ENCODE measurements around the gene KCNMA1.

Gene KCNMA1

GRCh38 chr10:77077316-77077945 is 560.2 kb downstream of the KCNMA1 start:
- no peak overlapping the region for H3K27ac Mint-ChIP-seq
- H3K9me3 Mint-ChIP-seq = no peaks in the 10 kb centered on the region
- no peak overlapping the region for H3K4me3 Mint-ChIP-seq
- ATAC-seq (no peak), DNase-seq (no peak)
- H3K4me1 Mint-ChIP-seq = no peaks in the 10 kb centered on the region
- peaks cover 2% of the 10 kb centered on the region for H3K27me3 Mint-ChIP-seq
- no peaks in the 10 kb centered on the region for H3K36me3 Mint-ChIP-seq (ENCODE audit: low read depth)

DNA sequence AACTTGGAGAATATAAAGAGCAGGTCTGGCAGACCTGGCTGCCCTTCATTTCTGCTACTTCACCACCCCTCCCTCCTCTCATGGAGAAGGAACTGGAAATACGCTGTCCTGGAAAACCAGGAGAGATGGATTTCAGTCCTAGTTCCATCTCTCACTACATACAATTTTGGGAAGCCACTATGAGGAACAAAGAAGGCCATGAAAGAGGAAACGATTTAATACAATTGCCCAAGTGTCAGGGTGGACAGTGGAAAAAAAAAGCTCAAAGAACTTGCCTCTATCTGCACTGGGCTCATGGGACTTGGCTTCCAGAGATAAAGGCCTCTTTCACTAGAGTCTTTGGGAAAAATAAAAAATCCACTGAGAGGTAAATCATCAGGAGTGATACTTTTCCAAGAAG is 561.7 kb downstream of the KCNMA1 start:
- peaks cover 2% of the 10 kb centered on the region for H3K27me3 Mint-ChIP-seq
- no peak overlapping the region for H3K27ac Mint-ChIP-seq
- H3K4me3 Mint-ChIP-seq = no peak overlapping the region
- H3K4me1 Mint-ChIP-seq = no peaks in the 10 kb centered on the region
- no peaks in the 10 kb centered on the region for H3K9me3 Mint-ChIP-seq
- ATAC-seq (no peak), DNase-seq (no peak)
- H3K36me3 Mint-ChIP-seq (ENCODE audit: low read depth) = no peaks in the 10 kb centered on the region

GRCh38 chr10:77074104-77074624 is 563.4 kb downstream of the KCNMA1 start:
- ATAC-seq (no peak), DNase-seq (no peak)
- Mint-ChIP-seq H3K4me1 (no peaks in the 10 kb centered on the region), H3K9me3 (no peaks in the 10 kb centered on the region), H3K27me3 (peaks cover 2% of the 10 kb centered on the region), H3K27ac (no peak overlapping the region), H3K4me3 (no peak overlapping the region), H3K36me3 (ENCODE audit: low read depth) (no peaks in the 10 kb centered on the region)

DNA sequence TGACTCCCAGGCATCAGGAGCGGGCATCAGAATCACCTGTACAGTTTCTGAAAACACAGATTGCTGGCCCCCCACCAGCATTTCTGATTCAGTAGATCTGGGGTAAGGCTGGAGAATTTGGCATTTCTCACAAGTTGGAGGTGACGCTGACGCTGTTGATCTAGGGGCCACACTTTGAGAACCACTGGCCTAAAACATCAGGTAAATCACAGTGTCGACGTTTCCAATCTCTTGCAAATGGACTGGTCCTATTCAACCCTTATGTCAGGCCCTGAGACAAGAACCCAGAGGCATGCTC is 564.0 kb downstream of the KCNMA1 start:
- no peak for DNase-seq
- H3K27me3 Mint-ChIP-seq = peaks cover 2% of the 10 kb centered on the region
- H3K4me3 Mint-ChIP-seq = no peak overlapping the region
- ATAC-seq = no peak
- no peak overlapping the region for H3K27ac Mint-ChIP-seq
- no peaks in the 10 kb centered on the region for H3K36me3 Mint-ChIP-seq (ENCODE audit: low read depth)
- no peaks in the 10 kb centered on the region for H3K4me1 Mint-ChIP-seq
- H3K9me3 Mint-ChIP-seq = no peaks in the 10 kb centered on the region

- no peaks in the 10 kb centered on the region for H3K9me3 Mint-ChIP-seq
- ATAC-seq (no peak), DNase-seq (no peak)
- peaks cover 2% of the 10 kb centered on the region for H3K27me3 Mint-ChIP-seq
- H3K4me1 Mint-ChIP-seq = no peaks in the 10 kb centered on the region
- H3K27ac Mint-ChIP-seq = no peak overlapping the region
- no peak overlapping the region for H3K4me3 Mint-ChIP-seq
- H3K36me3 Mint-ChIP-seq (ENCODE audit: low read depth) = no peaks in the 10 kb centered on the region
Measured at GRCh38 chr10:77072836-77073662, 564.6 kb downstream of the KCNMA1 start.

- no peak for ATAC-seq
- Mint-ChIP-seq H3K36me3 (ENCODE audit: low read depth) (no peaks in the 10 kb centered on the region), H3K27me3 (peaks cover 2% of the 10 kb centered on the region), H3K4me3 (no peak overlapping the region), H3K27ac (no peak overlapping the region), H3K9me3 (no peaks in the 10 kb centered on the region), H3K4me1 (no peaks in the 10 kb centered on the region)
- no peak for DNase-seq
Measured at GRCh38 chr10:77072361-77072835, 565.2 kb downstream of the KCNMA1 start.

DNA sequence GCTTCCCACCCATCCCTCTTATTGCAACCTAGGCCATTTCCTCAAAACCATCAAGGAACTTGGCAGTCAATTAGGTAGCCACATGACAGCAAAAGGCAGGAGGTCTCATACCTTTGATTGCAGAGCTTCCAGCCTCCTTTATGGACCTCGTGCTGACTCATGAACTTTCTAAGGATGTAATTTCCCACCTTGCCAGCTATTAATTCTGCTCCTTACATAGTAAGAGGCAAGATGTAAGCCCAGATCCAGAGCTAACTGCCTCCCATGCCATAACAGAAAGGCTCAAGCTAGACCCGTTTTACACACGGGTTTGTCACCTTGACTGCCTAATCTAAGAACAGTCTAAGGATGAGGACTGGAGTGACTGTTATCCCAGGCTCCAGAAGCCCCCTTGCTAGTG is 565.7 kb downstream of the KCNMA1 start:
- H3K36me3 Mint-ChIP-seq (ENCODE audit: low read depth) = no peaks in the 10 kb centered on the region
- H3K27ac Mint-ChIP-seq = no peak overlapping the region
- ATAC-seq (no peak), DNase-seq (no peak)
- peaks cover 2% of the 10 kb centered on the region for H3K27me3 Mint-ChIP-seq
- H3K4me3 Mint-ChIP-seq = no peak overlapping the region
- no peaks in the 10 kb centered on the region for H3K4me1 Mint-ChIP-seq
- H3K9me3 Mint-ChIP-seq = no peaks in the 10 kb centered on the region

GRCh38 chr10:77071001-77071511 is 566.6 kb downstream of the KCNMA1 start:
- H3K9me3 Mint-ChIP-seq = no peaks in the 10 kb centered on the region
- H3K4me3 Mint-ChIP-seq = no peak overlapping the region
- ATAC-seq = no peak
- no peak for DNase-seq
- no peaks in the 10 kb centered on the region for H3K36me3 Mint-ChIP-seq (ENCODE audit: low read depth)
- H3K27ac Mint-ChIP-seq = no peak overlapping the region
- no peaks in the 10 kb centered on the region for H3K27me3 Mint-ChIP-seq
- no peaks in the 10 kb centered on the region for H3K4me1 Mint-ChIP-seq

DNA sequence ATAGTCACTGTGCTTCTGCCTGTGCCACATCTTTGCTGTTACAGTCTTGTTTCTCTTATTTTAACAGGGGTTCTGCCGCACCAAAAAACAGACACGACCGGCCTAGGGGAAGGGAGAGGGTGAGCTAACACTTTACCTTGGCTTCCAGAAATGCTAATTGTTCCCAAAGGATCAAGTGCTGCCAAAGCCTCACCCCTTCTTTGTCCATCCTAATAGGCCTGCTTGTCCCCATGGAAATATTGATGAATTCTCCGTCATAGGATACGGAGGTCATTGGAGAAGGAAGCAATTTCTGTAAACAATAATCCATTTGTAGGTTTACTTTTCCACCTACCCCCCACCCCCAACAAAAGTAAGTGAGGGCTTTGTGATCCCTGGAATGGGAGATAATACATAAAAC is 567.3 kb downstream of the KCNMA1 start:
- H3K36me3 Mint-ChIP-seq (ENCODE audit: low read depth) = no peaks in the 10 kb centered on the region

GRCh38 chr10:77068969-77069368 is 568.6 kb downstream of the KCNMA1 start:
- H3K4me3 Mint-ChIP-seq = no peak overlapping the region
- no peaks in the 10 kb centered on the region for H3K36me3 Mint-ChIP-seq (ENCODE audit: low read depth)
- ATAC-seq (no peak), DNase-seq (no peak)
- H3K27ac Mint-ChIP-seq = no peak overlapping the region
- no peaks in the 10 kb centered on the region for H3K4me1 Mint-ChIP-seq
- H3K27me3 Mint-ChIP-seq = peaks cover 2% of the 10 kb centered on the region
- no peaks in the 10 kb centered on the region for H3K9me3 Mint-ChIP-seq

More for the DNA sequence above, 567.3 kb downstream of the KCNMA1 start:
- ATAC-seq (no peak), DNase-seq (no peak)
- Mint-ChIP-seq H3K27ac (no peak overlapping the region), H3K9me3 (no peaks in the 10 kb centered on the region), H3K27me3 (no peaks in the 10 kb centered on the region), H3K4me3 (no peak overlapping the region), H3K4me1 (no peaks in the 10 kb centered on the region)

DNA sequence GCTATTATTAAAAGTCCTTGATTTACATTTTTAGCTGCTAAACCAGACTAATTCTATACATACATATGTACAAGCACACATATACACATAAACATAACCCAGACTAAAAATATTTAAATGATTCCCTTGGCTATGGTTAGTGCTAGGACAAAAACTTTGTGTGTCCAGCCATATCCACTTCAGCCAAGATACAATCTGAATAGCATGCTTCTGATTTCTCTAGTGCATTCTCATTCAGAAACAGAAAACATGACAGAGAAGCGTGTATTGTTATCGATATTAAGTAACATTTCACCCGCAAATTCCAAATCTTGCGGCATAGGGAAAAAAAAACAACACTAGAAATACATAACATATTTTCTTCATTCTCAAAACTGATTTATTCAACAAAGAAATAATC is 569.3 kb downstream of the KCNMA1 start:
- no peak for ATAC-seq
- no peaks in the 10 kb centered on the region for H3K9me3 Mint-ChIP-seq
- no peaks in the 10 kb centered on the region for H3K4me1 Mint-ChIP-seq
- no peak for DNase-seq
- H3K27me3 Mint-ChIP-seq = peaks cover 2% of the 10 kb centered on the region
- H3K4me3 Mint-ChIP-seq = no peak overlapping the region
- no peak overlapping the region for H3K27ac Mint-ChIP-seq
- no peaks in the 10 kb centered on the region for H3K36me3 Mint-ChIP-seq (ENCODE audit: low read depth)

GRCh38 chr10:77062381-77062780 is 575.2 kb downstream of the KCNMA1 start:
- H3K4me3 Mint-ChIP-seq = no peak overlapping the region
- H3K36me3 Mint-ChIP-seq (ENCODE audit: low read depth) = no peaks in the 10 kb centered on the region
- no peaks in the 10 kb centered on the region for H3K4me1 Mint-ChIP-seq
- peaks cover 2% of the 10 kb centered on the region for H3K27me3 Mint-ChIP-seq
- H3K9me3 Mint-ChIP-seq = no peaks in the 10 kb centered on the region
- H3K27ac Mint-ChIP-seq = no peak overlapping the region
- ATAC-seq (no peak), DNase-seq (no peak)

GRCh38 chr10:77060913-77061312 is 576.7 kb downstream of the KCNMA1 start:
- Mint-ChIP-seq H3K9me3 (no peaks in the 10 kb centered on the region), H3K4me1 (no peaks in the 10 kb centered on the region), H3K27me3 (peaks cover 2% of the 10 kb centered on the region), H3K36me3 (ENCODE audit: low read depth) (no peaks in the 10 kb centered on the region), H3K4me3 (no peak overlapping the region), H3K27ac (no peak overlapping the region)
- ATAC-seq (no peak), DNase-seq (no peak)

GRCh38 chr10:77056650-77057049 is 581.0 kb downstream of the KCNMA1 start:
- Mint-ChIP-seq H3K27me3 (no peaks in the 10 kb centered on the region), H3K4me1 (no peaks in the 10 kb centered on the region), H3K27ac (no peak overlapping the region), H3K9me3 (no peaks in the 10 kb centered on the region), H3K36me3 (ENCODE audit: low read depth) (no peaks in the 10 kb centered on the region), H3K4me3 (no peak overlapping the region)
- ATAC-seq = no peak
- DNase-seq = no peak

DNA sequence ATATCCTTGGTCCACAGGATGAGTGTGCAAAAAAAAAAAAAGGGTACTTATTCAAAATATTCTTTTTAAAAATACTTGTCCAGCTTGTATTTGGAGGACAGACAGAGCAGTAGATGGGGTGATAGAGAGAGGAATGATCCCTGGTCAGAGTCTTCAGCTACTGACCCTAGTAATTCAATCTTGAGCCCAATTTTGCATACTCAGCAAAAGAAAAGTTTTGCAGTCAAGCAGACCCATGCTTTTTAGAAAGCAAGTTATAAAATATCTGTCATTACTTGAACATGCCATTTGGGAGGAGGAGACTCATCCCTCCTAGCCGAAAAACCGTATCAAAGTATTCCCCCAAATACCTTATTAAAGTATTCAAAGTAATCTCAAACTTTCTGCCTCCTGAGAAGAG is 585.0 kb downstream of the KCNMA1 start:
- Mint-ChIP-seq H3K4me1 (no peaks in the 10 kb centered on the region), H3K27me3 (no peaks in the 10 kb centered on the region), H3K9me3 (no peaks in the 10 kb centered on the region), H3K4me3 (no peak overlapping the region), H3K36me3 (ENCODE audit: low read depth) (no peaks in the 10 kb centered on the region), H3K27ac (no peak overlapping the region)
- no peak for DNase-seq
- ATAC-seq = no peak
